CD4-positive, alpha-beta memory T cell (primary cell): Measurements from ENCODE around the gene TDRD9. TPM values are rescaled to one million over a fixed set of nuclear protein-coding genes. Genes with fewer than 3 reads are reported as not detected.
A peak's percentile ranks its signal among the peaks of the same experiment; 100 is the strongest.
"Not testable (repeated sequence)": the region's sequence is repeated elsewhere in the genome, so short reads cannot be mapped to it uniquely, and the experiment has no call there.

Source experiments
- CTCF ChIA-PET: fragments of 350-600 bp; sonication (Branson Sonifier 250); formaldehyde crosslinking; loops from one replicate; lab custom pipeline; 2021; ENCODE audit warnings: inconsistent platforms; ENCODE audit not compliant: partially characterized antibody; lab: Charles Lee
- POLR2A ChIA-PET: fragments of 350-600 bp; sonication (Branson Sonifier 250); formaldehyde crosslinking; loops from one replicate; lab custom pipeline; 2021; ENCODE audit not compliant: partially characterized antibody; lab: Charles Lee
- DNase-seq, 5 donors: peaks; one replicate each; pipeline versions ENCODE4 v3.0.0 to v3.0.0-alpha.2; 2020 to 2022; ENCODE audit warnings: mixed read lengths in 1 of 5
- H3K27ac ChIP-seq: one replicate; pipeline ENCODE4 v1.7.0; 2013; ENCODE audit warnings: low read depth, low read length
- H3K27me3 ChIP-seq: 2 replicates; pipeline ENCODE4 v1.7.0; 2013; ENCODE audit warnings: mild to moderate bottlenecking, low read length, moderate library complexity; ENCODE audit not compliant: insufficient read depth
- H3K36me3 ChIP-seq: 2 replicates; pipeline ENCODE4 v1.7.0; 2013; ENCODE audit warnings: mild to moderate bottlenecking, low read length, moderate library complexity; ENCODE audit not compliant: insufficient read depth
- H3K4me1 ChIP-seq: 2 replicates; pipeline ENCODE4 v1.7.0; 2013; ENCODE audit warnings: mild to moderate bottlenecking, low read length, moderate library complexity; ENCODE audit not compliant: insufficient read depth
- H3K4me3 ChIP-seq, 2 donors: one replicate each; pipeline ENCODE4 v1.7.0; 2013; ENCODE audit warnings: low read length in 2 of 2, mild to moderate bottlenecking in 1 of 2
- H3K9me3 ChIP-seq, 2 donors: one replicate each; pipeline ENCODE4 v1.7.0; 2013; ENCODE audit warnings: low read length in 2 of 2, control low read depth in 1 of 2; ENCODE audit not compliant: control insufficient read depth in 1 of 2
- H3K27ac Mint-ChIP-seq, 7 donors: one replicate each; pipeline ENCODE4 v1.8.0; 2020 to 2021; ENCODE audit warnings: mixed read lengths in 7 of 7, mild to moderate bottlenecking in 6 of 7, inconsistent platforms in 3 of 7, moderate library complexity in 3 of 7
- H3K27me3 Mint-ChIP-seq, 2 donors: one replicate each; pipeline ENCODE4 v1.8.0; 2020 to 2021; ENCODE audit warnings: mixed read lengths in 2 of 2
- H3K36me3 Mint-ChIP-seq, 2 donors: one replicate each; pipeline ENCODE4 v1.8.0; 2020 to 2021; ENCODE audit warnings: mixed read lengths in 2 of 2, inconsistent platforms in 1 of 2, mild to moderate bottlenecking in 1 of 2
- H3K4me1 Mint-ChIP-seq, 4 donors: one replicate each; pipeline ENCODE4 v1.8.0; 2020 to 2021; ENCODE audit warnings: mixed read lengths in 4 of 4, mild to moderate bottlenecking in 1 of 4
- H3K4me3 Mint-ChIP-seq, 8 donors: one replicate each; pipeline ENCODE4 v1.8.0; 2020 to 2021; ENCODE audit warnings: mixed read lengths in 8 of 8, mild to moderate bottlenecking in 7 of 8, moderate library complexity in 6 of 8, inconsistent platforms in 3 of 8
- H3K9me3 Mint-ChIP-seq, 8 donors: one replicate each; pipeline ENCODE4 v1.8.0; 2020 to 2021; ENCODE audit warnings: mixed read lengths in 8 of 8, mild to moderate bottlenecking in 5 of 8, inconsistent platforms in 3 of 8, moderate library complexity in 1 of 8
- intact Hi-C: fragments of 100-400 bp; cut with micrococcal nuclease; formaldehyde crosslinking; loops from one replicate; pipeline ENCODE4 v1.15.1; 2023
- polyA plus RNA-seq, 2 donors: library from polyadenylated mRNA; unstranded; fragments of 300-500 nt; fragmentation: Illumina TruSeq; gene quantifications; one replicate each; pipeline ENCODE4 v1.2.3, GENCODE V29; 2021
- total RNA-seq, 2 experiments: library from RNA; stranded (reverse); gene quantifications; one replicate each; pipeline ENCODE4 v1.2.3, GENCODE V29; 2021

The TDRD9 gene
- total and polyA plus RNA-seq, 4 experiments from 2014 or later = 0.28 to 1.2 (median 0.59) TPM

DNA sequence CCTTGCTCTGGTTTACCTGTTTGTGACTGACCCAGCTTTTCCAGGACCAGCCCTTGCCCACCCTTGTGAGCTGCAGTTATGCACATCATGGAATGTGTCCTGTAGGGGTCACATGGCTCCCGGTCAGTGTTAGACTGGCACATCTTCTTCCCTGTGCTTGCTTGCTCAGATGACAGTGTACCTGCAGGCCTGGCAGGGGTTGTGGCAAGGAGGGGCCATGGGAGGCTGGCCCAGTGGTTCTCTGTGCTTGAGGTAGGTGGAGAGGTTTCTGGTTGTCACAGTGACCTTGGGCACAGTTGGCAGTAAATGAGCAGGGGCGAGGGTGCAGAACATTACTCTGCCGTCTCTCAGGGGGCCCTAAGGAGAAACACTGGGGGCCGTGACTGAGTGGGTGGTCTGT is 41.7 kb downstream of the TDRD9 start:
- Mint-ChIP-seq H3K4me3 (no peak overlapping the region), H3K27me3 (peaks cover 3 to 4% of the 10 kb centered on the region in 2 donors), H3K9me3 (no peaks in the 10 kb centered on the region), H3K27ac (no peak overlapping the region), H3K36me3 (no peaks in the 10 kb centered on the region), H3K4me1 (no peaks in the 10 kb centered on the region)
- no peaks in the 10 kb centered on the region for H3K9me3 ChIP-seq
- intact Hi-C loops = no loop called here
- H3K4me3 ChIP-seq = no peak overlapping the region
- DNase-seq = no peak
- no peak overlapping the region for H3K27ac ChIP-seq
- H3K27me3 ChIP-seq = no peaks in the 10 kb centered on the region
- H3K36me3 ChIP-seq = no peaks in the 10 kb centered on the region
- POLR2A ChIA-PET = no interaction called here
- CTCF ChIA-PET = no interaction called here
- H3K4me1 ChIP-seq = no peaks in the 10 kb centered on the region

GRCh38 chr14:103973354-103973753 is 45.1 kb downstream of the TDRD9 start:
- H3K36me3 Mint-ChIP-seq = no peaks in the 10 kb centered on the region
- Histone ChIP-seq H3K27ac (no peak overlapping the region), H3K4me1 (no peaks in the 10 kb centered on the region), H3K9me3 (no peaks in the 10 kb centered on the region), H3K36me3 (no peaks in the 10 kb centered on the region), H3K27me3 (no peaks in the 10 kb centered on the region), H3K4me3 (no peak overlapping the region)
- H3K9me3 Mint-ChIP-seq = no peaks in the 10 kb centered on the region
- ChIA-PET POLR2A (no interaction called here), CTCF (no interaction called here)
- H3K27me3 Mint-ChIP-seq = peaks cover 2% of the 10 kb centered on the region in 2 donors
- no peak overlapping the region for H3K27ac Mint-ChIP-seq
- H3K4me1 Mint-ChIP-seq = no peaks in the 10 kb centered on the region
- intact Hi-C loops = no loop called here
- H3K4me3 Mint-ChIP-seq = no peak overlapping the region
- no peak for DNase-seq

- Mint-ChIP-seq H3K27ac (no peak overlapping the region), H3K27me3 (peaks cover 2% of the 10 kb centered on the region in 2 donors), H3K4me1 (no peaks in the 10 kb centered on the region), H3K4me3 (no peak overlapping the region), H3K36me3 (no peaks in the 10 kb centered on the region), H3K9me3 (peaks cover 0 to 4% (median 0%) of the 10 kb centered on the region in 8 donors)
- H3K9me3 ChIP-seq = no peaks in the 10 kb centered on the region
- H3K4me3 ChIP-seq = no peak overlapping the region
- no peak for DNase-seq
- H3K4me1 ChIP-seq = no peaks in the 10 kb centered on the region
- ChIA-PET CTCF (no interaction called here), POLR2A (no interaction called here)
- H3K27me3 ChIP-seq = no peaks in the 10 kb centered on the region
- no peak overlapping the region for H3K27ac ChIP-seq
- intact Hi-C loops = no loop called here
- H3K36me3 ChIP-seq = no peaks in the 10 kb centered on the region
Observed at GRCh38 chr14:103974575-103974974, 46.3 kb downstream of the TDRD9 start.

- H3K9me3 ChIP-seq, H3K4me3 Mint-ChIP-seq, H3K27ac ChIP-seq, POLR2A ChIA-PET, H3K4me1 Mint-ChIP-seq, H3K36me3 Mint-ChIP-seq, DNase-seq, H3K27ac Mint-ChIP-seq, H3K4me3 ChIP-seq, H3K36me3 ChIP-seq, H3K4me1 ChIP-seq, H3K27me3 ChIP-seq: not testable (repeated sequence)
- peaks cover 0 to 12% (median 2%) of the 10 kb centered on the region in 8 donors for H3K9me3 Mint-ChIP-seq
- CTCF ChIA-PET = interaction anchor here (0.8 to 1.0 kb wide), 2 partner anchors 9 to 29 kb away, joined by 3 read pairs; no protein-coding TSS in a partner anchor
- H3K27me3 Mint-ChIP-seq = peaks cover 10 to 14% of the 10 kb centered on the region in 2 donors
- intact Hi-C loops = loop anchor here (2.0 kb wide), 1 partner anchor 172 kb away; no protein-coding TSS in a partner anchor
Observed at GRCh38 chr14:103980623-103981238, 52.5 kb downstream of the TDRD9 start.

DNA sequence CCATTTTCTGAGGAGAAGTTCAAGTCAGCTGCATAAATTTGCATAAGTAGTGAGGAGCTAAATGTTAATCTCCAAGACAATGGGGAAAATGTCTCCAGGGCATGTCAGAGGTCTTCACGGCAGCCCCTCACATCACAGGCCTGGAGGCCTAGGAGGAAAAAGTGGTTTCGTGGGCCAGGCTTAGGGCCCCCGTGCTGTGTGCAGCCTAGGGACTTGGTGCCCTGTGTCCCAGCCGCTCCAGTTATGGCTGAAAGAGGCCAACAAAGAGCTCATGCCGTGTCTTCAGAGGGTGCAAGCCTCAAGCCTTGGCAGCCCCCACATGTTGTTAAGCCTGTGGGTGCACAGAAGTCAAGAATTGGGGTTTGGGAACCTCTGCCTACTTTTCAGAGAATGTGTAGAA is 55.9 kb downstream of the TDRD9 start:
- intact Hi-C loops = no loop called here
- Histone ChIP-seq H3K27me3 (no peaks in the 10 kb centered on the region), H3K27ac (no peak overlapping the region), H3K4me3 (no peak overlapping the region), H3K9me3 (no peaks in the 10 kb centered on the region), H3K36me3 (no peaks in the 10 kb centered on the region), H3K4me1 (no peaks in the 10 kb centered on the region)
- Mint-ChIP-seq H3K9me3 (peaks cover 2 to 29% (median 11%) of the 10 kb centered on the region in 8 donors), H3K27me3 (peaks cover 20 to 21% of the 10 kb centered on the region in 2 donors), H3K27ac (no peak overlapping the region), H3K4me1 (no peaks in the 10 kb centered on the region), H3K4me3 (no peak overlapping the region), H3K36me3 (no peaks in the 10 kb centered on the region)
- DNase-seq = no peak
- ChIA-PET POLR2A (no interaction called here), CTCF (no interaction called here)

GRCh38 chr14:103989034-103989433 is 60.8 kb downstream of the TDRD9 start:
- POLR2A ChIA-PET = no interaction called here
- CTCF ChIA-PET = no interaction called here
- intact Hi-C loops = no loop called here
- Mint-ChIP-seq H3K9me3 (peaks cover 3 to 35% (median 17%) of the 10 kb centered on the region in 8 donors), H3K4me1 (no peaks in the 10 kb centered on the region), H3K27me3 (peaks cover 22 to 31% of the 10 kb centered on the region in 2 donors), H3K4me3 (peak overlapping the region in 1 of 8 donors; percentile 43), H3K27ac (no peak overlapping the region), H3K36me3 (no peaks in the 10 kb centered on the region)
- H3K27me3 ChIP-seq = peaks cover 3% of the 10 kb centered on the region
- no peak for DNase-seq
- H3K4me1 ChIP-seq = no peaks in the 10 kb centered on the region
- H3K4me3 ChIP-seq = no peak overlapping the region
- H3K9me3 ChIP-seq = no peaks in the 10 kb centered on the region
- H3K36me3 ChIP-seq = no peaks in the 10 kb centered on the region
- no peak overlapping the region for H3K27ac ChIP-seq

GRCh38 chr14:103989964-103990363 is 61.7 kb downstream of the TDRD9 start:
- Mint-ChIP-seq H3K4me3 (no peak overlapping the region), H3K4me1 (no peaks in the 10 kb centered on the region), H3K27me3 (peaks cover 22 to 30% of the 10 kb centered on the region in 2 donors), H3K36me3 (no peaks in the 10 kb centered on the region), H3K27ac (no peak overlapping the region), H3K9me3 (peaks cover 3 to 33% (median 17%) of the 10 kb centered on the region in 8 donors)
- ChIA-PET CTCF (interaction anchor here (0.8 kb wide), 1 partner anchor 9 kb away, joined by 3 read pairs; no protein-coding TSS in a partner anchor), POLR2A (no interaction called here)
- Histone ChIP-seq H3K4me1 (no peaks in the 10 kb centered on the region), H3K4me3 (no peak overlapping the region), H3K36me3 (no peaks in the 10 kb centered on the region), H3K9me3 (no peaks in the 10 kb centered on the region), H3K27me3 (peaks cover 3% of the 10 kb centered on the region), H3K27ac (no peak overlapping the region)
- DNase-seq = no peak
- intact Hi-C loops = no loop called here
